Fibroblast of mammary gland (primary cell): Measurements from ENCODE around the gene TPT1.
A peak's percentile ranks its signal among the peaks of the same experiment; 100 is the strongest.

ENCODE experiments used
- DNase-seq: peaks from one replicate; pipeline ENCODE4 v3.0.0-alpha.2; 2010; ENCODE audit warnings: low read depth
- H3K4me3 ChIP-seq: 2 replicates; pipeline ENCODE4 v1.5.1; 2011; ENCODE audit warnings: low read depth, mild to moderate bottlenecking, low read length, moderate library complexity; ENCODE audit not compliant: control insufficient read depth
- CTCF ChIP-seq: conservative IDR thresholded peaks from 2 replicates; pipeline ENCODE4 v1.5.1; 2011; ENCODE audit warnings: low read depth, low read length, inconsistent platforms; ENCODE audit not compliant: control insufficient read depth, insufficient read depth

The TPT1 gene

GRCh38 chr13:45364876-45365557, 24.0 kb upstream of the TPT1 start:
- no peak for TF ChIP-seq CTCF
- no peak for DNase-seq
- no peak overlapping the region for H3K4me3 ChIP-seq

GRCh38 chr13:45362939-45363338, 22.0 kb upstream of the TPT1 start:
- TF ChIP-seq CTCF: no peak
- H3K4me3 ChIP-seq: no peak overlapping the region
- no peak for DNase-seq

- DNase-seq: peak; percentile 77
- H3K4me3 ChIP-seq: no peak overlapping the region
- TF ChIP-seq CTCF: no peak
These were observed 20.7 kb upstream of the TPT1 start for GRCh38 chr13:45361596-45362206.

GRCh38 chr13:45356966-45357672, 16.1 kb upstream of the TPT1 start:
- H3K4me3 ChIP-seq: no peak overlapping the region
- no peak for DNase-seq
- TF ChIP-seq CTCF: no peak

GRCh38 chr13:45353895-45354294, 12.9 kb upstream of the TPT1 start:
- TF ChIP-seq CTCF: no peak
- no peak overlapping the region for H3K4me3 ChIP-seq
- no peak for DNase-seq

GRCh38 chr13:45352031-45352430, 11.0 kb upstream of the TPT1 start:
- no peak overlapping the region for H3K4me3 ChIP-seq
- TF ChIP-seq CTCF: no peak
- DNase-seq: no peak

GRCh38 chr13:45350152-45350551, 9.2 kb upstream of the TPT1 start:
- DNase-seq: no peak
- no peak for TF ChIP-seq CTCF
- H3K4me3 ChIP-seq: no peak overlapping the region
